Stimulated activated CD8-positive, alpha-beta memory T cell treated with anti-CD3 and anti-CD28 coated beads, Interleukin-4, amount 100 ng/mL, for 24 hours (primary cell): ENCODE results near the gene ATP2B1.

Source experiments
- DNase-seq: peaks from one replicate; pipeline ENCODE4 v3.0.0-alpha.2; 2020; ENCODE audit warnings: low read depth

The ATP2B1 gene

GRCh38 chr12:89539426-89540223, 169.0 kb downstream of the ATP2B1 start:
- DNase-seq, result no peak

- DNase-seq, result no peak
Measured at GRCh38 chr12:89538897-89539296, 169.7 kb downstream of the ATP2B1 start.
